H9 (cell line): Measurements from ENCODE around the gene GTF3C1. TPM values are rescaled to one million over a fixed set of nuclear protein-coding genes. Genes with fewer than 3 reads are reported as not detected.

Experiments
- DNase-seq: peaks from one replicate; pipeline ENCODE4 v3.0.0-alpha.2; 2017
- H2AFZ ChIP-seq: one replicate; pipeline ENCODE4 v1.6.1; 2013; ENCODE audit warnings: mild to moderate bottlenecking, low read length, control low read depth, moderate library complexity
- H2AK5ac ChIP-seq: 2 replicates; pipeline ENCODE4 v1.6.1; 2013; ENCODE audit warnings: low read length, control low read depth, mixed read lengths; ENCODE audit not compliant: insufficient read length
- H2BK120ac ChIP-seq: one replicate; pipeline ENCODE4 v1.6.1; 2013; ENCODE audit warnings: low read depth, mild to moderate bottlenecking, low read length, control low read depth, inconsistent platforms; ENCODE audit not compliant: poor library complexity, severe bottlenecking
- H2BK12ac ChIP-seq: 2 replicates; pipeline ENCODE4 v1.6.1; 2013; ENCODE audit warnings: low read length, control low read depth, mixed read lengths, low read depth; ENCODE audit not compliant: insufficient read length
- H2BK15ac ChIP-seq: 2 replicates; pipeline ENCODE4 v1.6.1; 2013; ENCODE audit warnings: low read depth, low read length, control low read depth
- H2BK20ac ChIP-seq: one replicate; pipeline ENCODE4 v1.6.1; 2013; ENCODE audit warnings: low read depth, mild to moderate bottlenecking, low read length, control low read depth, inconsistent platforms; ENCODE audit not compliant: poor library complexity, severe bottlenecking
- H2BK5ac ChIP-seq: 2 replicates; pipeline ENCODE4 v1.6.1; 2013; ENCODE audit warnings: low read length, control low read depth, mixed read lengths; ENCODE audit not compliant: insufficient read length
- H3K14ac ChIP-seq: 2 replicates; pipeline ENCODE4 v1.6.1; 2013; ENCODE audit warnings: low read length, control low read depth; ENCODE audit not compliant: insufficient read depth
- H3K18ac ChIP-seq: 2 replicates; pipeline ENCODE4 v1.6.1; 2013; ENCODE audit warnings: low read depth, mild to moderate bottlenecking, mixed read lengths, low read length, control low read depth; ENCODE audit not compliant: insufficient read length
- H3K23ac ChIP-seq: 2 replicates; pipeline ENCODE4 v1.6.1; 2013; ENCODE audit warnings: low read length, control low read depth, mixed read lengths, low read depth; ENCODE audit not compliant: insufficient read length
- H3K23me2 ChIP-seq: 2 replicates; pipeline ENCODE4 v1.6.1; 2013; ENCODE audit warnings: low read depth, mild to moderate bottlenecking, mixed read lengths, low read length, control low read depth; ENCODE audit not compliant: insufficient read length, poor library complexity, severe bottlenecking
- H3K27ac ChIP-seq: 2 replicates; pipeline ENCODE4 v1.5.1; 2013; ENCODE audit warnings: low read length, control low read depth, mixed read lengths, low read depth; ENCODE audit not compliant: insufficient read length
- H3K27me3 ChIP-seq: 2 replicates; pipeline ENCODE4 v1.6.1; 2013; ENCODE audit warnings: low read length, control low read depth, inconsistent platforms; ENCODE audit not compliant: insufficient read depth
- H3K4ac ChIP-seq: 2 replicates; pipeline ENCODE4 v1.6.1; 2013; ENCODE audit warnings: low read depth, mild to moderate bottlenecking, control low read depth, inconsistent platforms, low read length, moderate library complexity
- H3K4me1 ChIP-seq: 2 replicates; pipeline ENCODE4 v1.6.1; 2013; ENCODE audit warnings: low read length, control low read depth, inconsistent platforms; ENCODE audit not compliant: insufficient read depth
- H3K4me2 ChIP-seq: 2 replicates; pipeline ENCODE4 v1.6.1; 2013; ENCODE audit warnings: low read length, control low read depth, mixed read lengths; ENCODE audit not compliant: insufficient read length, insufficient read depth
- H3K56ac ChIP-seq: 2 replicates; pipeline ENCODE4 v1.6.1; 2013; ENCODE audit warnings: low read depth, mild to moderate bottlenecking, mixed read lengths, low read length, control low read depth; ENCODE audit not compliant: insufficient read length
- H3K79me1 ChIP-seq: 2 replicates; pipeline ENCODE4 v1.6.1; 2013; ENCODE audit warnings: low read depth, mild to moderate bottlenecking, moderate library complexity, low read length, control low read depth, inconsistent platforms; ENCODE audit not compliant: insufficient read depth, poor library complexity, severe bottlenecking
- H3K79me2 ChIP-seq: 2 replicates; pipeline ENCODE4 v1.6.1; 2013; ENCODE audit warnings: low read length, control low read depth, inconsistent platforms; ENCODE audit not compliant: insufficient read depth
- H3K9ac ChIP-seq: 2 replicates; pipeline ENCODE4 v1.6.1; 2013; ENCODE audit warnings: low read length, control low read depth, mixed read lengths; ENCODE audit not compliant: insufficient read length; ENCODE audit errors: extremely low read depth
- H3K9me3 ChIP-seq: one replicate; pipeline ENCODE4 v1.6.1; 2013; ENCODE audit warnings: low read depth, low read length, inconsistent platforms; ENCODE audit not compliant: control insufficient read depth
- H3T11ph ChIP-seq: one replicate; pipeline ENCODE4 v1.6.1; 2013; ENCODE audit warnings: mild to moderate bottlenecking, low read length, control low read depth, inconsistent platforms
- H4K20me1 ChIP-seq: one replicate; pipeline ENCODE4 v1.6.1; 2013; ENCODE audit not compliant: control insufficient read depth, insufficient read length, insufficient read depth
- H4K5ac ChIP-seq: 2 replicates; pipeline ENCODE4 v1.6.1; 2013; ENCODE audit warnings: low read depth, mild to moderate bottlenecking, mixed read lengths, low read length, control low read depth; ENCODE audit not compliant: insufficient read length
- H4K8ac ChIP-seq: replicated peaks from 2 replicates; pipeline ENCODE4 v1.6.1; 2013; ENCODE audit warnings: low read length, control low read depth, mixed read lengths, low read depth; ENCODE audit not compliant: insufficient read length
- H4K91ac ChIP-seq: 2 replicates; pipeline ENCODE4 v1.6.1; 2013; ENCODE audit warnings: low read depth, mild to moderate bottlenecking, moderate library complexity, mixed read lengths, low read length, control low read depth; ENCODE audit not compliant: insufficient read length
- H3K27ac Mint-ChIP-seq, 3 experiments: 2 replicates in 2 of 3; 3 replicates in 1 of 3; pipeline ENCODE4 v1.8.0; 2020 to 2021; ENCODE audit warnings: mixed read lengths in 3 of 3, mild to moderate bottlenecking in 1 of 3, moderate library complexity in 1 of 3
- H3K27me3 Mint-ChIP-seq: 2 replicates; pipeline ENCODE4 v1.8.0; 2021; ENCODE audit warnings: low read depth, mild to moderate bottlenecking, moderate library complexity, mixed read lengths
- H3K36me3 Mint-ChIP-seq, 3 experiments: 2 replicates in 2 of 3; 3 replicates in 1 of 3; pipeline ENCODE4 v1.8.0; 2020 to 2021; ENCODE audit warnings: low read depth in 3 of 3, mixed read lengths in 3 of 3; ENCODE audit not compliant: insufficient read depth in 1 of 3
- H3K4me1 Mint-ChIP-seq, 2 experiments: 2 replicates each; pipeline ENCODE4 v1.8.0; 2020; ENCODE audit warnings: mixed read lengths in 2 of 2
- H3K4me3 Mint-ChIP-seq, 2 experiments: 2 replicates in 1 of 2; 3 replicates in 1 of 2; pipeline ENCODE4 v1.8.0; 2020 to 2021; ENCODE audit warnings: mild to moderate bottlenecking in 2 of 2, mixed read lengths in 2 of 2, moderate library complexity in 1 of 2
- H3K9me3 Mint-ChIP-seq, 2 experiments: 2 replicates in 1 of 2; 3 replicates in 1 of 2; pipeline ENCODE4 v1.8.0; 2020; ENCODE audit warnings: mild to moderate bottlenecking in 2 of 2, mixed read lengths in 2 of 2, moderate library complexity in 1 of 2
- CTCF ChIP-seq: fragments of 200-600 bp; sonication (generic); conservative IDR thresholded peaks from 3 replicates; pipeline ENCODE4 v1.8.0; 2021; ENCODE audit warnings: antibody characterized with exemption, mild to moderate bottlenecking
- WGBS: extraction: QIAGEN DNeasy Blood & Tissue Kit; methylation state at CpG from one replicate; pipeline ENCODE4 v1.1.7; 2013; ENCODE audit warnings: missing lambda C conversion rate, low lambda C conversion rate, mixed read lengths; ENCODE audit not compliant: insufficient read length; ENCODE audit errors: extremely low coverage; 5-methylcytosine and 5-hydroxymethylcytosine counted together
- total RNA-seq: library from RNA; stranded (reverse); gene quantifications from 2 replicates; pipeline ENCODE4 v1.2.1, GENCODE V29; 2021

Gene GTF3C1
- total RNA-seq, 1 experiment from 2014 or later, result 113 TPM

- no peaks in the 10 kb centered on the region for H3K27me3 ChIP-seq
- no peak overlapping the region for H4K91ac ChIP-seq
- Mint-ChIP-seq H3K4me1 (peaks cover 2 to 3% of the 10 kb centered on the region in 2 experiments; a peak in 1 of 4 replicates), H3K9me3 (no peaks in the 10 kb centered on the region), H3K27ac (no peak overlapping the region), H3K36me3 (peaks cover 10 to 53% (median 30%) of the 10 kb centered on the region in 3 experiments), H3K4me3 (no peak overlapping the region), H3K27me3 (no peaks in the 10 kb centered on the region; the same call in 1 of the 2 replicates)
- no peaks in the 10 kb centered on the region for H3K9me3 ChIP-seq
- no peaks in the 10 kb centered on the region for H3K4me1 ChIP-seq
- H2AFZ ChIP-seq, result no peak overlapping the region
- H3K23ac ChIP-seq, result no peak overlapping the region
- no peak overlapping the region for H3K14ac ChIP-seq
- H2BK12ac ChIP-seq, result no peak overlapping the region
- no peak overlapping the region for H4K5ac ChIP-seq
- no peak overlapping the region for H2BK120ac ChIP-seq
- no peak overlapping the region for H3K27ac ChIP-seq
- H4K8ac ChIP-seq, result no peak overlapping the region
- no peak overlapping the region for H2BK15ac ChIP-seq
- DNase-seq, result no peak
- H2BK20ac ChIP-seq, result no peak overlapping the region
- H3K23me2 ChIP-seq, result no peaks in the 10 kb centered on the region
- no peak for TF ChIP-seq CTCF
- no peak overlapping the region for H3K56ac ChIP-seq
- H2AK5ac ChIP-seq, result no peak overlapping the region
- H3K9ac ChIP-seq, result no peak overlapping the region
- no peak overlapping the region for H3T11ph ChIP-seq
- no peaks in the 10 kb centered on the region for H3K79me1 ChIP-seq
- no peak overlapping the region for H2BK5ac ChIP-seq
- H4K20me1 ChIP-seq, result no peaks in the 10 kb centered on the region
- H3K18ac ChIP-seq, result no peak overlapping the region
- H3K4ac ChIP-seq, result no peak overlapping the region
- H3K79me2 ChIP-seq, result no peaks in the 10 kb centered on the region
- no peak overlapping the region for H3K4me2 ChIP-seq
- WGBS, result no CpG with 5 or more reads among the region's 4 CpGs
These were observed 89.5 kb downstream of the GTF3C1 start for GRCh38 chr16:27460213-27460612.
